HG03159 (cell line): ENCODE results near the gene TSPEAR.
"Not testable (repeated sequence)": the region's sequence is repeated elsewhere in the genome, so short reads cannot be mapped to it uniquely, and the experiment has no call there.

ENCODE experiments used
- ATAC-seq: cut with Tn5 transposase; IDR thresholded peaks from one replicate; pipeline ENCODE4 v1.9.1; 2021; ENCODE audit warnings: mild to moderate bottlenecking, moderate library complexity; ENCODE audit not compliant: unreplicated experiment

TSPEAR gene

DNA sequence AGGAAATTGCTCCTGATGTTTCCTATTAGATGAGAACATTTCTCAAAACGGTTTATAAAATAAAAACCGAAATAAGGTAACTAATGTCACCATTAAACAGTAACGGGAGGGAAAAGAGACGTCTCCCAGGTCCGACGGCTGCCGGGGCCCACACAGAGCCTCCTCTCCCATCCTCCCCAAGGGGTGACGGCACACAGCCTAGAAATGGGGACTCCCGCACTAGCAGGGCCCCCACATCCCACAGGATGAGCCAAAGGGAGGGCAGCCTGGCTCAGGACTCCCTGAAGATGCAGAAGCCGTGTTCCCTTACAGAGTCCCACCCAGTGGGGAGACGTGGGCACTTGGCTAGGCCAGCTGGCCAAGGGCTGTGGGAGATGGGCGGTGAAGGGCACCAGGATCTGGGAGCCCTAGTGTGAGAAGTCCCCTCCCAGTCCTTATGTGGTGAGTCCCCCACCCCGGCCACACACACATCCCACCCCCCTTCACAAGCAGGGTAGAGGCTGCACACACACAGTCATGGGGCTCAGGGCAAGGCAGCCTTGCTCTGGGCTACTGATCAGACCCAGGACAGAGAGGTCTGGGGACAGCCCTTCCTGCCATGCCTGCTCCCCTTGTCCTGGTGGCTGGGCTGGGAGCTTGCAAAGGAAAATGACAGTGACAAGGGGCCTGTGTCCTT is 156.0 kb downstream of the TSPEAR start:
- no peak for ATAC-seq

DNA sequence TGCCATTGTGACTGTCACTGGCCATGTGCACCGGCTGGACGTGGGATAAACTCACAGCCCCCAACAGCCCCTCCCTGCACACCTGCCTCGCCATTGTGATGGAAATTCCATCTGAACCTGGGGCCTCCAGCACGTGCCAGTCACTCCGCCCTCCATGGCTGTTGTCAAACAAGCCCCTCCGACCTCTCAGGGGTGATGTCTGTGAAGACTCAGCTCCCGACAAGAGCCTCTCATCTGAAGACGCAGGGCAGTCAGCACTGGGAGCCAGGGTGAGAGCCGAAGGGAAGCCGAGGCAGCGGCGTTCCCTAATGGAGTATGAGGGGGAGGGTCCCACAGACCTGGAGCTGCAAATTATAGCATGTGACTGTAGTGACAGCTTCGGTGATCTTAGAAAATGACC is 158.7 kb downstream of the TSPEAR start:
- ATAC-seq = no peak

GRCh38 chr21:44552136-44552535 is 159.2 kb downstream of the TSPEAR start:
- no peak for ATAC-seq

DNA sequence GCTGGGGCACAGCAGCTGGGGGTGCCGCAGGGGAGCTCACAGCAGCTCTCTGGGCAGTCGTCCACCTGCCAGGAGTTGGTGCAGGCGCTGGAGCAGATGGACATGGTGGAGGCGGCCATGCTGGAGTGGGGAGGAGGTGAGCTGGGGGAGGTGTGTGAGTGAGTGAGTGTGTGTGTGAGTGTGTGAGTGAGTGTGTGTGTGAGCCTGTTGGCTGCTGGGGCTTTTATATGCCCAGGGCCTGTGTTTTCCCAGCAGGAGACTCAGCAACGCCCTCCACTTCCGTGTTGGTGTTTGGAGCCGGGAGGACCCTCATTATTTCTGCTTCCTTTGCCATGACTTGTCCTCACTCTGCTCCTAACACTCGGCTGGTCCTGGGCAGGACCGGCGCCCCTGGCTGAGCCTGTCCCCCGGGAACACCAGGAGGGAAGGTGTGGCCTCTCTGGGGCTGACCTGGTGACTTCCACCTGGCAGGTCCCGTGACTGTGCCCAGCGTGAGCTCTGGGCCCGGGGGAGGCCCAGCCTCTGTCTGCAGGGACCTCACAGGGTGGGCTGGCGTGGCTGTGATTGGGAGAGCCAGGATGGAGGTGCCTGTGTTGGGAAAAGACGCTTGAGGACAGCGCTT is 159.9 kb downstream of the TSPEAR start, which contains the start of gene KRTAP10-2:
TSS of gene KRTAP10-2 (minus strand) at position 166 of the 622 bp plus-strand sequence. CDS start at position 119, 47 bp downstream.
- no peak for ATAC-seq

DNA sequence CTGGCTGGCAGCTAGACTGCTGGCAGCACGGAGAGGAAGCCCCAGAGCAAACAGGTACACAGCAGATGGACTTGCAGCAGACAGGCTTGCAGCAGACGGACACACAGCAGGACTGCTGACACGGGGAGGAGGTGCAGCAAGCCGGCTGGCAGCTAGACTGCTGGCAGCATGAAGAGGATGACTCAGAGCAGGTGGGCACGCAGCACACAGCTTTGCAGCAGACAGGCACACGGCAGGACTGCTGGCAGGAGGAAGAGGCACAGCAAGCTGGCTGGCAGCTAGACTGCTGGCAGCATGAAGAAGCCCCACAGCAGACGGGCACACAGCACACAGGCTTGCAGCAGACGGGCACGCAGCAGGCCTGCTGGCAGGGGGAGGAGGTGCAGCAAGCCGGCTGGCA is 160.6 kb downstream of the TSPEAR start:
- ATAC-seq = no peak

- ATAC-seq = not testable (repeated sequence)
Measured at GRCh38 chr21:44550285-44550684, 161.1 kb downstream of the TSPEAR start.

DNA sequence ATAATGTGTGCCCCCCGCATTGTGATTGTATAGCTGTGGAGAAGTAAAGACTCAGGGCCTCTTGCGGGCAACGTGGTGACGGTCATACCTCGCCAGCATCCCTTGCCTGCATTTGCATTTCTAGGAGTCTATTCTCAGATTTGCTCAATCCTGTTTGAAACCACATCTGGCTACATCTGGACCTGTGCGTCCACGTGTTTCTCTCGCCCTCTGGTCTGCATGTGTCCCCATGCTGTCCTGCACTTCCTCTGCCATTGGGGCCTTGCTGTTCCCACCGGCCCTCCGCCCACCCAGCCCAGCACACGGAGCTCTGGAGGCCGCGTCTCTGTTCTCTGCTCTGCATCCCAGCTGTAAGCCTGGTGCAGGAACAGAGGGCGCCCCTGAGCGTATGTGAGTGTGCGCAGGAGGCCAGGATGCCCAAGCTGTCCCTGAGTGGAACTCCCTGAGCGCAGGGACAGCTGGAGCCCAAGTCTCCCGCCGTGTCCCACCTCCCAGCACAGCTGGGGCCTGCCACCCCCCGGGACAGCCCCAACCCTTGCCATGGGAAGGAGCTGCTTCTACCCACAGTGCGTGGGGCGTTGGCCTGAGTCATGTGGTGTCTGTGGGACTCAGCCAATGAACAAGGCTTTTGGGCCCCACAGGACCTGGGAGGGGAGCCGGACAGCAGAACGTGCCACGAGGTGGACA is 161.7 kb downstream of the TSPEAR start:
- ATAC-seq = no peak

DNA sequence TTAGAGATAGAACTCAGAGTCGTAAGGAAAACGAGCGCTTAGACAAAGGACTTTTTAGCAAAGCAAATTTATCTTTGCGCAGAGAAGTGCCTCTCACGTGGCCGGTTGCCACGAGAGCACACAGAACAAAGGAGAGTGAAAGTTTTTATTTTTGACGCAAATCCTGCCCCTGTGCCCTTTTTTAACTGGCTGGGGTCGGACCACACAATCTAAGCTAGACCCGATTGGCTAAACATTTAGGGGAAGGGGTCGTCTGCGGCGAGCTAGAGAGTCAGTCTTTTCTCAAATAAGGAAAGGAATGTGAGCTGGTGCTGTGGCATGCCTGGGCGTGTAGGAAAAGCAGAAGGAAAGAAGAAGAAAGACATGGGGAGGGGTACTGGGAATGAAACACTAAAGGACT is 162.4 kb downstream of the TSPEAR start:
- no peak for ATAC-seq

DNA sequence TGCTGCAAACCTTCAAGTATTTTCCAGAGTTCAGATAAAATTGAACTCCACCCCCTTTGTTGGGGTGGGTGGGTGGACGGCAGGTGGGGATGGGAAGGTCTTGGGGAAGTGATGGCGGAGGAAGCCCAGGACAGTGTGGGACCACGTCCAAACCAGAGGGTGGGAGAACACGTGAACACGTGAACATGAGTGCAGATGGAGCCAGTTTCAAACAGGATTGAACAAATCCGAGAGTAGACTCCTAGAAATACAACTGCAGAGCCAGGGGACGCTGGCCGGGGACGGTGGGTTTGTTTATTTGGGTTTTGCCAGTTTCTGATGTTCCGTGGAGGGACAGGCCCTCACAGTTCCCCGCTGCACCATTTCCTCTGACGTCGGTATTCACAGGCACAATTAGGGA is 163.0 kb downstream of the TSPEAR start:
- ATAC-seq = no peak

- ATAC-seq = no peak
Measured at GRCh38 chr21:44547656-44548331, 163.6 kb downstream of the TSPEAR start.

DNA sequence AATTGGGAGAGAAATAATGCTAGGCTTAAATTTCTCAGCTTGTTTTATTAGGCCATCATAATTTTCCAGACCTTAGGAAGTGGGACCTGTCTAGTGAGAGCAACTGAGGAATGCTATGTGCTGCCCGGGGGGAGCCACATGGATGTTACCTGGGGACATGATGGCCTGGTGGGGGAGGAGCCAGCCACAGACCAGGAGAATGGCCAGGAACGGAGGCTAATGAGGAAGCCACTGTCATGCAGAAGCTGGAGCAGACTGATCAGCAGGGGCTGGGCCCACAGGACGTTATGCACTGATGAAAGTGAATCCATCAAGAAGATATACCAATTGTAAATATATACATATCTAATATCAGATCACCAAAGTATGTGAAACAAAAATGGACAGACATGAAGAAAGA is 166.8 kb downstream of the TSPEAR start:
- ATAC-seq = no peak

- ATAC-seq = no peak
Measured at GRCh38 chr21:44542716-44543115, 168.7 kb downstream of the TSPEAR start.

- no peak for ATAC-seq
Measured at GRCh38 chr21:44540741-44541288, 170.6 kb downstream of the TSPEAR start.

DNA sequence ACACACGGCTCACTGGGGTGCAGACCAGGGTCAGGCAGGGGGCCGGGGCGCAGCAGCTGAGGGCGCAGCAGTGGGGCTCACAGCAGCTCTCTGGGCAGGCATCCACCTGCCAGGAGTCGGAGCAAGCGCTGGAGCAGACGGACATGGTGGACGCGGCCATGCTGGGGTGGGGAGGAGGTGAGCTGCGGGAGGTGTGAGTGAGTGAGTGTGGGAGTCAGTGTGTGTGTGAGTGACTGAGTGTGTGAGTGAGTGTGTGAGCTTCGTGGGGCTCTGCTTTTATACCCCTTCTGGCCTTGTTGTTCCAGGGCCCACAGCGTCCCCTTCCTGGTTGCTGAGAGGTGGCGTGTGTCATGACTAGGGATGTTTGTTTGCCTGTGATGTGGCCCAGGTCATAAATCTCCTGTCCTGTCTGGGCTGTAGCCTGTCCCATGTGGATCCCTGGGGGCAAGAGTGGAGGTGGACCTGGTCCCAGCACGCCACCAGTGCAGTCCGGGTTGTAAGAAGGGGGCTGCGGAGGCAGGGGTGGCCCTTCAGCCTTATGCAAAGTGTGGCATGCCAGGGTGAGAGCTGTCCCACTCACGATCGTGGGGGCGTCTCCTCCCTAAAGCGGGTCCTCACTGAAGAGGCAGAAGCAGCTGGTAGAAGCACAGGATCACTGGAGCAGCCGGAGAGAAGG is 171.2 kb downstream of the TSPEAR start, which contains the start of gene KRTAP10-1:
TSS of gene KRTAP10-1 (minus strand) at position 205 of the 676 bp plus-strand sequence. CDS start at position 160, 45 bp downstream.
- ATAC-seq = no peak

GRCh38 chr21:44539046-44539445 is 172.3 kb downstream of the TSPEAR start:
- ATAC-seq = no peak

DNA sequence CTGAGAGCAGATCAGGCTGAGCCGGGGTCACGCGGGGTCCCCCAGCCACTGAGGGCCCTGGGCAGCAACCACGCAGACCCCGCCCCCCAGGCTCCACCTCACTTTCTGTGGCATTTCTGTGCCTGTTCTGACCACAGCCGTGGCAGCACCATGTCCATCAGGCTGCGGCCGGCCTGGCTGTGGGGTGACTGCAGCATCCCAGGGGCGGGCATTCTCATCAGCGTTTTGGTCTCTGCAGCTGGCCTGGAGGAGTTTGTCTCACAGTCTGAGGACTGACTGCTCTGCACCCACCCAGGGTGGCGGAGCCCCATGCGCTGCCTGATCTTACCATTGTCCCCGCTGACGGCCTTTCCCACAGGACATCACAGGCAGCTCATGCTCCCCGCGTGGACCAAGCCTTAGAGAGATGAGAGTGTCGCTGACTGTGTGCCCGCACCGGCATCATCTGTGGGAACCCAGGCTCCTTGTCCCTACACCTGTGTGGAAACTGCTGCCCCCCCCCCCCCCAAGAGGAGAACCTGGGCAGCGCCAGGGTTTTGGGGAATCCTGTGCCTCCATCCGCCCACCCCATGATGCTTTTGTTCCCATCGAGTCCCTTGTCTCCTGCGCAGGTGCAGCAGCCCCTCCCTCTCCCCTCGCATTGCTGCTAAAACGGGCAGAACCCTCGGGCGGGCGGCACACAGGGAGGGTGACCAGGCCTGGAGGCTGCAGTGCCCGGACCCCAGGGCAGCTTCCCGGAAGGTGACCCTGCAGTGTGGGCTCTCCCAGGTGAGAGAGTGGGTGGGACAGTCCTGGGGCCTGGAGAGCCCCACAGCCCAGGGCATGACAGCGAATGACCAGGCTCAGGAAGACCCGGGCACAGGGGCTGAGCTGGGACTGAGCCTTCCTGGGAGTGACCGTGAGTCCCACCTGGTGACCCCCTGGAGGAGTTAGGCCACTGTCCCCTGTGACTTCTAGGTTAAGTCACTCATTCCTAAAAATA is 173.2 kb downstream of the TSPEAR start:
- no peak for ATAC-seq

GRCh38 chr21:44535963-44536362 is 175.4 kb downstream of the TSPEAR start:
- ATAC-seq = no peak

GRCh38 chr21:44534688-44535087 is 176.7 kb downstream of the TSPEAR start:
- ATAC-seq = no peak

- ATAC-seq = no peak
Measured at GRCh38 chr21:44533891-44534627, 177.3 kb downstream of the TSPEAR start.
